SK-N-SH (cell line): ENCODE data around the gene RHOT2. TPM values are rescaled to one million over a fixed set of nuclear protein-coding genes. Genes with fewer than 3 reads are reported as not detected.

Experiments
- CTCF ChIA-PET: fragments of 300-600, 350-600 bp; formaldehyde crosslinking; extraction: SDS; loops from one replicate; lab custom pipeline; 2021; lab: Yijun Ruan, JAX
- POLR2A ChIA-PET: fragments of 350-600 bp; sonication (Branson Sonifier 250); formaldehyde crosslinking; extraction: SDS; loops from one replicate; lab custom pipeline; 2020; ENCODE audit warnings: antibody characterized with exemption, inconsistent platforms; lab: Yijun Ruan, JAX
- DNase-seq: peaks from one replicate; pipeline ENCODE4 v3.0.0; 2012
- H2AFZ ChIP-seq: fragments of 200-600 bp; sonication (generic); 2 replicates; pipeline ENCODE4 v1.8.1; 2016; ENCODE audit warnings: antibody characterized with exemption, mild to moderate bottlenecking, low read depth
- H3F3A ChIP-seq: fragments of 200-600 bp; sonication (generic); replicated peaks from 2 replicates; pipeline ENCODE3; 2016; ENCODE audit warnings: antibody characterized with exemption, mild to moderate bottlenecking; ENCODE audit not compliant: insufficient read depth
- H3K27ac ChIP-seq, 2 experiments: fragments of 200-500 bp in 1 of 2; fragments of 200-600 bp in 1 of 2; sonication (Bioruptor generic) in 1 of 2; sonication (generic), shearing (Covaris generic) in 1 of 2; 2 replicates each; pipeline versions ENCODE4 v1.5.1 to v1.6.1; 2014 to 2016; ENCODE audit warnings: low read depth in 2 of 2, inconsistent platforms in 1 of 2, low read length in 1 of 2, mild to moderate bottlenecking in 1 of 2, mixed read lengths in 1 of 2
- H3K27me3 ChIP-seq: fragments of 200-600 bp; sonication (generic), shearing (Covaris generic); 2 replicates; pipeline ENCODE4 v1.6.1; 2016; ENCODE audit warnings: mixed run types; ENCODE audit not compliant: insufficient read depth
- H3K36me3 ChIP-seq, 2 experiments: fragments of 200-500 bp in 1 of 2; fragments of 200-600 bp in 1 of 2; sonication (Bioruptor generic) in 1 of 2; sonication (generic) in 1 of 2; replicated peaks in 1 of 2; 2 replicates each; pipeline versions ENCODE3 to v1.5.1; 2014 to 2016; ENCODE audit warnings: low read length in 1 of 2, mild to moderate bottlenecking in 1 of 2; ENCODE audit not compliant: insufficient read depth in 2 of 2, control insufficient read depth in 1 of 2
- H3K4me1 ChIP-seq, 2 experiments: fragments of 200-500 bp in 1 of 2; fragments of 200-600 bp in 1 of 2; sonication (Bioruptor generic) in 1 of 2; sonication (generic), shearing (Covaris generic) in 1 of 2; 2 replicates each; pipeline versions ENCODE4 v1.5.1 to v1.6.1; 2014 to 2016; ENCODE audit warnings: low read depth in 1 of 2, low read length in 1 of 2, mixed run types in 1 of 2; ENCODE audit not compliant: insufficient read depth in 2 of 2, control insufficient read depth in 1 of 2
- H3K4me2 ChIP-seq: fragments of 200-600 bp; sonication (generic), shearing (Covaris generic); 2 replicates; pipeline ENCODE4 v1.6.1; 2017; ENCODE audit warnings: mixed run types
- H3K4me3 ChIP-seq, 2 experiments: fragments of 200-500 bp in 1 of 2; fragments of 200-600 bp in 1 of 2; sonication (Bioruptor generic) in 1 of 2; sonication (generic), shearing (Covaris generic) in 1 of 2; 2 replicates each; pipeline versions ENCODE4 v1.5.1 to v1.8.1; 2014 to 2016; ENCODE audit warnings: low read depth in 2 of 2, inconsistent platforms in 1 of 2, low read length in 1 of 2, mild to moderate bottlenecking in 1 of 2, mixed read lengths in 1 of 2, moderate library complexity in 1 of 2
- H3K79me2 ChIP-seq: fragments of 200-600 bp; sonication (generic); 2 replicates; pipeline ENCODE4 v1.8.1; 2017; ENCODE audit warnings: mild to moderate bottlenecking; ENCODE audit not compliant: insufficient read depth
- H3K9ac ChIP-seq: fragments of 200-600 bp; sonication (generic); 2 replicates; pipeline ENCODE4 v1.6.1; 2017; ENCODE audit warnings: mixed run types
- H3K9me2 ChIP-seq: fragments of 200-600 bp; sonication (generic); 2 replicates; pipeline ENCODE4 v1.6.1; 2017; ENCODE audit warnings: mixed run types
- H3K9me3 ChIP-seq: fragments of 200-600 bp; sonication (generic); 2 replicates; pipeline ENCODE4 v1.6.1; 2017; ENCODE audit warnings: mixed run types, mild to moderate bottlenecking, moderate library complexity
- H4K20me1 ChIP-seq: fragments of 200-600 bp; sonication (generic); 2 replicates; pipeline ENCODE4 v1.6.1; 2017; ENCODE audit warnings: mild to moderate bottlenecking, mixed run types; ENCODE audit not compliant: insufficient read depth
- ELF1 ChIP-seq: IDR thresholded peaks from 2 replicates; pipeline ENCODE4 v1.4.0; 2012
- EP300 ChIP-seq, 2 experiments: IDR thresholded peaks; 2 replicates each; pipeline versions ENCODE4 v1.4.0 to v1.6.1; 2012; ENCODE audit warnings: borderline replicate concordance in 1 of 2, low read depth in 1 of 2, low read length in 1 of 2
- EZH2phosphoT487 ChIP-seq: fragments of 200-600 bp; sonication (generic); IDR thresholded peaks from 2 replicates; pipeline ENCODE4 v1.6.1; 2017; ENCODE audit warnings: low read depth, mixed run types, mild to moderate bottlenecking, antibody characterized with exemption, moderate library complexity, borderline replicate concordance
- FOSL2 ChIP-seq: IDR thresholded peaks from 2 replicates; pipeline ENCODE4 v1.4.0; 2012; ENCODE audit warnings: low read depth, mild to moderate bottlenecking, moderate library complexity, borderline replicate concordance
- FOXJ3 ChIP-seq: sonication (generic); formaldehyde crosslinking; IDR thresholded peaks from 2 replicates; pipeline ENCODE4 v1.5.1; 2020; ENCODE audit warnings: mild to moderate bottlenecking, missing genetic modification reagents
- GABPA ChIP-seq: IDR thresholded peaks from 2 replicates; pipeline ENCODE4 v1.4.0; 2012; ENCODE audit warnings: low read depth, mild to moderate bottlenecking
- MAX ChIP-seq: IDR thresholded peaks from 2 replicates; pipeline ENCODE4 v1.4.0; 2012; ENCODE audit warnings: low read depth
- MXI1 ChIP-seq: IDR thresholded peaks from 2 replicates; pipeline ENCODE4 v1.6.1; 2012; ENCODE audit warnings: mild to moderate bottlenecking, low read depth, low read length, improper control_type of control experiment
- NRF1 ChIP-seq: IDR thresholded peaks from 2 replicates; pipeline ENCODE4 v1.6.1; 2012; ENCODE audit warnings: low read depth, mild to moderate bottlenecking, low read length
- REST ChIP-seq: IDR thresholded peaks from 2 replicates; pipeline ENCODE4 v1.6.1; 2012; ENCODE audit warnings: mild to moderate bottlenecking, low read depth, low read length, moderate library complexity
- RFX5 ChIP-seq: IDR thresholded peaks from 2 replicates; pipeline ENCODE4 v1.6.1; 2012; ENCODE audit warnings: mild to moderate bottlenecking, improper control_type of control experiment, low read length
- RXRA ChIP-seq: IDR thresholded peaks from 2 replicates; pipeline ENCODE4 v1.4.0; 2012; ENCODE audit warnings: low read depth, mild to moderate bottlenecking, borderline replicate concordance
- TCF12 ChIP-seq: IDR thresholded peaks from 2 replicates; pipeline ENCODE4 v1.4.0; 2012
- TEAD4 ChIP-seq: IDR thresholded peaks from 2 replicates; pipeline ENCODE4 v1.4.0; 2012; ENCODE audit warnings: mild to moderate bottlenecking, borderline replicate concordance; ENCODE audit not compliant: insufficient read depth
- USF2 ChIP-seq: fragments of 150-350 bp; IDR thresholded peaks from 2 replicates; pipeline ENCODE4 v1.6.1; 2017; ENCODE audit warnings: antibody characterized with exemption, low read length, low read depth, borderline replicate concordance
- YY1 ChIP-seq: IDR thresholded peaks from 2 replicates; pipeline ENCODE4 v1.4.0; 2012; ENCODE audit warnings: low read depth, mild to moderate bottlenecking
- WGBS: methylation state at CpG from one replicate; pipeline ENCODE4 v1.1.6; 2017; ENCODE audit warnings: low lambda C conversion rate; 5-methylcytosine and 5-hydroxymethylcytosine counted together
- polyA plus RNA-seq, 3 experiments: library from polyadenylated mRNA; depleted of rRNA; stranded (reverse); fragments of >200 nt; gene quantifications; 2 replicates each; pipeline ENCODE4 v1.2.3, GENCODE V29; 2012

RHOT2 gene
- polyA plus RNA-seq, 1 of the 3 experiments (the other 2 are of a cell fraction) = 229 TPM

- no peak overlapping the region for H3K27ac ChIP-seq
- H3K79me2 ChIP-seq = peaks cover 30% of the 10 kb centered on the region; the same call in 1 of the 2 replicates
- H3K9ac ChIP-seq = no peak overlapping the region
- POLR2A ChIA-PET = no interaction called here
- no peak overlapping the region for H3K4me3 ChIP-seq
- no peak for TF ChIP-seq YY1
- no peak for TF ChIP-seq FOXJ3 (CRISPR knock-in tag)
- no peak for TF ChIP-seq NRF1
- no peak for TF ChIP-seq REST
- no peak for TF ChIP-seq TEAD4
- no peak for TF ChIP-seq MXI1
- TF ChIP-seq FOSL2 = no peak
- no peak for TF ChIP-seq MAX
- no peak for TF ChIP-seq GABPA
- TF ChIP-seq EZH2phosphoT487 = no peak
- TF ChIP-seq RXRA = no peak
- TF ChIP-seq TCF12 = no peak
- no peak for TF ChIP-seq EP300 (IDR thresholded peaks at IDR 0.05; ENCODE audit: borderline replicate concordance in 1 of 2, low read depth in 1 of 2, low read length in 1 of 2)
- TF ChIP-seq ELF1 = no peak
- no peak for TF ChIP-seq RFX5
- no peak for TF ChIP-seq USF2
- TF ChIP-seq, all 33 proteins: peak for 0
- WGBS = 87% methylated on average over 21 of the region's 32 CpGs
- H3K4me1 ChIP-seq = peaks cover 10 to 41% of the 10 kb centered on the region in 2 experiments; a peak in 2 of 4 replicates
- peaks cover 5% of the 10 kb centered on the region for H3F3A ChIP-seq
- DNase-seq = no peak
- H3K27me3 ChIP-seq = no peaks in the 10 kb centered on the region
- no peak overlapping the region for H2AFZ ChIP-seq
- no peak overlapping the region for H3K4me2 ChIP-seq
- no peaks in the 10 kb centered on the region for H4K20me1 ChIP-seq
- no peaks in the 10 kb centered on the region for H3K9me3 ChIP-seq
- CTCF ChIA-PET = interaction anchor here (1.3 kb wide), 1 partner anchor 21 kb away, joined by 3 read pairs; no protein-coding TSS in a partner anchor
- H3K36me3 ChIP-seq = no peaks in the 10 kb centered on the region
- H3K9me2 ChIP-seq = no peaks in the 10 kb centered on the region
These were observed 21.9 kb upstream of the RHOT2 start for GRCh38 chr16:645852-646678.
